ENCODE data around the gene KSR1.

DNA sequence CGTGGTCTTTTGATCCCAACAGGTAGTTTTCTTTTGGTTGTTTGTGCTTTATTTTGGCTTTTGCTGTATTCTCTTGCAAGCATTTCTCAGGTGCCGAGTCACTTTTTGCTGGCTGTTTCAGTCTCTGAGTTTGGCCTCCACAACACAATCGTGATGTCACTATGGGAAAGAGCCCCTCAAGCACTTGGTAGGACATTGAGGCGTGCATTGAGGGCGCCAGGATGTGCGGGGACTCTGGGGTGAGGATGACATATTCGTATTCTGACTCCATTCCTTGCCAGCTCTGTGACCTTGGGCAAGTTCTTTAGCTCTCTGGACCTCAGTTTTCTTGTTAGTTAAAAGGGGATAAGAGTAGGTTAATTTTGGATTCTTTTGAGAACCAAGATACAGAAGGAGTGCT, 13.0 kb downstream of the KSR1 start:
- TF ChIP-seq, protein P1, sequence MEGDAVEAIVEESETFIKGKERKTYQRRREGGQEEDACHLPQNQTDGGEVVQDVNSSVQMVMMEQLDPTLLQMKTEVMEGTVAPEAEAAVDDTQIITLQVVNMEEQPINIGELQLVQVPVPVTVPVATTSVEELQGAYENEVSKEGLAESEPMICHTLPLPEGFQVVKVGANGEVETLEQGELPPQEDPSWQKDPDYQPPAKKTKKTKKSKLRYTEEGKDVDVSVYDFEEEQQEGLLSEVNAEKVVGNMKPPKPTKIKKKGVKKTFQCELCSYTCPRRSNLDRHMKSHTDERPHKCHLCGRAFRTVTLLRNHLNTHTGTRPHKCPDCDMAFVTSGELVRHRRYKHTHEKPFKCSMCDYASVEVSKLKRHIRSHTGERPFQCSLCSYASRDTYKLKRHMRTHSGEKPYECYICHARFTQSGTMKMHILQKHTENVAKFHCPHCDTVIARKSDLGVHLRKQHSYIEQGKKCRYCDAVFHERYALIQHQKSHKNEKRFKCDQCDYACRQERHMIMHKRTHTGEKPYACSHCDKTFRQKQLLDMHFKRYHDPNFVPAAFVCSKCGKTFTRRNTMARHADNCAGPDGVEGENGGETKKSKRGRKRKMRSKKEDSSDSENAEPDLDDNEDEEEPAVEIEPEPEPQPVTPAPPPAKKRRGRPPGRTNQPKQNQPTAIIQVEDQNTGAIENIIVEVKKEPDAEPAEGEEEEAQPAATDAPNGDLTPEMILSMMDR (conservative IDR thresholded peaks at IDR 0.05; ENCODE audit: low read depth, low read length) = no peak
- TF ChIP-seq, protein P2, sequence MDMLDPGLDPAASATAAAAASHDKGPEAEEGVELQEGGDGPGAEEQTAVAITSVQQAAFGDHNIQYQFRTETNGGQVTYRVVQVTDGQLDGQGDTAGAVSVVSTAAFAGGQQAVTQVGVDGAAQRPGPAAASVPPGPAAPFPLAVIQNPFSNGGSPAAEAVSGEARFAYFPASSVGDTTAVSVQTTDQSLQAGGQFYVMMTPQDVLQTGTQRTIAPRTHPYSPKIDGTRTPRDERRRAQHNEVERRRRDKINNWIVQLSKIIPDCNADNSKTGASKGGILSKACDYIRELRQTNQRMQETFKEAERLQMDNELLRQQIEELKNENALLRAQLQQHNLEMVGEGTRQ (IDR thresholded peaks at IDR 0.05; ENCODE audit: low read depth, low read length) = no peak
- TF ChIP-seq NFE2L2 (IDR thresholded peaks at IDR 0.05; ENCODE audit: low read depth, low read length) (no peak), CEBPB (IDR thresholded peaks at IDR 0.05; ENCODE audit: low read depth, low read length) (no peak), POLR2A (IDR thresholded peaks at IDR 0.05; ENCODE audit: low read depth, low read length) (no peak), FOS (IDR thresholded peaks at IDR 0.05; ENCODE audit: low read depth, low read length) (no peak), MAFK (IDR thresholded peaks at IDR 0.05; ENCODE audit: low read depth, low read length) (no peak), SMC3 (IDR thresholded peaks at IDR 0.05; ENCODE audit: low read depth, low read length) (no peak), MAZ (IDR thresholded peaks at IDR 0.05; ENCODE audit: borderline replicate concordance, low read depth, low read length) (no peak)
